Activated gamma-delta T cell treated with Interleukin-2 at 50 U/mL for 16 hours (primary cell): ENCODE measurements around the gene C4BPA.

ENCODE experiments used
- DNase-seq: peaks from one replicate; pipeline ENCODE4 v3.0.0-alpha.2; 2020

The C4BPA gene

GRCh38 chr1:207103892-207104373 is at the start of gene C4BPA:
C4BPA (plus strand) TSS chr1:207104233; CDS start chr1:207113026, 8,793 bp downstream.
- no peak for DNase-seq

- no peak for DNase-seq
These were observed 49.5 kb upstream of the C4BPA start for GRCh38 chr1:207054491-207054890.

GRCh38 chr1:207055386-207056001 is 48.5 kb upstream of the C4BPA start:
- no peak for DNase-seq

- DNase-seq = no peak
These were observed 47.4 kb upstream of the C4BPA start for GRCh38 chr1:207056673-207057072.

GRCh38 chr1:207058252-207058651 is 45.8 kb upstream of the C4BPA start:
- DNase-seq = no peak

GRCh38 chr1:207058878-207059867 is 44.9 kb upstream of the C4BPA start:
- no peak for DNase-seq

GRCh38 chr1:207059881-207060280 is 44.2 kb upstream of the C4BPA start:
- no peak for DNase-seq

- no peak for DNase-seq
These were observed 43.4 kb upstream of the C4BPA start for GRCh38 chr1:207060596-207060995.

- DNase-seq = no peak
These were observed 42.0 kb upstream of the C4BPA start for GRCh38 chr1:207062058-207062457.

- no peak for DNase-seq
These were observed 41.0 kb upstream of the C4BPA start for GRCh38 chr1:207063014-207063413.

- no peak for DNase-seq
These were observed 39.5 kb upstream of the C4BPA start for GRCh38 chr1:207064561-207064960.

GRCh38 chr1:207067185-207067584 is 36.8 kb upstream of the C4BPA start:
- no peak for DNase-seq

GRCh38 chr1:207067665-207068064 is 36.4 kb upstream of the C4BPA start:
- DNase-seq = no peak

- DNase-seq = no peak
These were observed 35.0 kb upstream of the C4BPA start for GRCh38 chr1:207069061-207069460.

- no peak for DNase-seq
These were observed 34.1 kb upstream of the C4BPA start for GRCh38 chr1:207069858-207070506.

GRCh38 chr1:207070811-207071210 is 33.2 kb upstream of the C4BPA start:
- no peak for DNase-seq

GRCh38 chr1:207071426-207071825 is 32.6 kb upstream of the C4BPA start:
- no peak for DNase-seq

- DNase-seq = no peak
These were observed 31.8 kb upstream of the C4BPA start for GRCh38 chr1:207072233-207072632.

- DNase-seq = no peak
These were observed 29.9 kb upstream of the C4BPA start for GRCh38 chr1:207073906-207074820.

GRCh38 chr1:207076181-207076955 is 27.7 kb upstream of the C4BPA start:
- DNase-seq = no peak

GRCh38 chr1:207077012-207077411 is 27.0 kb upstream of the C4BPA start:
- no peak for DNase-seq
